GM23248 (cell line): Measurements from ENCODE around the gene SLC34A1. TPM values are rescaled to one million over a fixed set of nuclear protein-coding genes. Genes with fewer than 3 reads are reported as not detected.
"Not testable (repeated sequence)": the region's sequence is repeated elsewhere in the genome, so short reads cannot be mapped to it uniquely, and the experiment has no call there.

Source experiments
- DNase-seq: peaks from one replicate; pipeline ENCODE4 v3.0.0-alpha.2; 2015
- H2AFZ ChIP-seq: fragments of 200-600 bp; sonication (generic); 2 replicates; pipeline ENCODE4 v1.6.1; 2016; ENCODE audit warnings: antibody characterized with exemption
- H3F3A ChIP-seq: fragments of 200-600 bp; sonication (generic); 2 replicates; pipeline ENCODE4 v1.6.1; 2016; ENCODE audit warnings: mild to moderate bottlenecking, antibody characterized with exemption, mixed run types; ENCODE audit not compliant: insufficient read depth
- H3K27ac ChIP-seq: fragments of 200-600 bp; sonication (generic); 2 replicates; pipeline ENCODE4 v1.5.1; 2016; ENCODE audit warnings: mild to moderate bottlenecking
- H3K27me3 ChIP-seq: fragments of 200-600 bp; sonication (generic); replicated peaks from 2 replicates; pipeline ENCODE4 v1.6.1; 2016; ENCODE audit warnings: mild to moderate bottlenecking; ENCODE audit not compliant: insufficient read depth
- H3K36me3 ChIP-seq: fragments of 200-600 bp; sonication (generic); 2 replicates; pipeline ENCODE4 v1.6.1; 2016; ENCODE audit warnings: low read depth, mild to moderate bottlenecking
- H3K4me1 ChIP-seq: fragments of 200-600 bp; sonication (generic); 2 replicates; pipeline ENCODE4 v1.6.1; 2016; ENCODE audit warnings: mild to moderate bottlenecking; ENCODE audit not compliant: insufficient read depth
- H3K4me2 ChIP-seq: fragments of 200-600 bp; sonication (generic); one replicate; pipeline ENCODE4 v1.6.1; 2016; ENCODE audit warnings: mild to moderate bottlenecking; ENCODE audit not compliant: unreplicated experiment
- H3K4me3 ChIP-seq: fragments of 200-600 bp; sonication (generic); 2 replicates; pipeline ENCODE4 v1.5.1; 2016; ENCODE audit warnings: mild to moderate bottlenecking
- H3K79me2 ChIP-seq: fragments of 200-600 bp; sonication (generic); 2 replicates; pipeline ENCODE4 v1.6.1; 2016; ENCODE audit warnings: mild to moderate bottlenecking; ENCODE audit not compliant: insufficient read depth
- H3K9ac ChIP-seq: fragments of 200-600 bp; sonication (generic); 2 replicates; pipeline ENCODE4 v1.6.1; 2016; ENCODE audit warnings: mild to moderate bottlenecking
- H3K9me2 ChIP-seq: fragments of 200-600 bp; sonication (generic); 2 replicates; pipeline ENCODE4 v1.6.1; 2016; ENCODE audit warnings: mixed run types, mild to moderate bottlenecking, moderate library complexity; ENCODE audit not compliant: insufficient read depth
- H3K9me3 ChIP-seq: fragments of 200-600 bp; sonication (generic); one replicate; pipeline ENCODE4 v1.6.1; 2017; ENCODE audit warnings: low read depth
- H4K20me1 ChIP-seq: fragments of 200-600 bp; sonication (generic); 2 replicates; pipeline ENCODE4 v1.6.0; 2016; ENCODE audit not compliant: insufficient read depth
- EZH2 ChIP-seq: fragments of 200-600 bp; sonication (generic); IDR thresholded peaks from 2 replicates; pipeline ENCODE4 v1.6.1; 2018; ENCODE audit warnings: antibody characterized with exemption, mild to moderate bottlenecking; ENCODE audit not compliant: insufficient read depth, poor library complexity, severe bottlenecking
- EZH2phosphoT487 ChIP-seq: fragments of 200-600 bp; sonication (generic); IDR thresholded peaks from 2 replicates; pipeline ENCODE4 v1.6.1; 2018; ENCODE audit warnings: antibody characterized with exemption, moderate library complexity, mild to moderate bottlenecking, low read depth; ENCODE audit not compliant: insufficient read depth
- WGBS, 2 experiments: methylation state at CpG; one replicate each; pipeline ENCODE4 v1.1.6; 2015 to 2017; ENCODE audit warnings: low lambda C conversion rate in 2 of 2, low coverage in 1 of 2; ENCODE audit errors: missing lambda C conversion rate in 2 of 2; 5-methylcytosine and 5-hydroxymethylcytosine counted together
- in situ Hi-C: fragments of 300-500 bp; cut with MboI; formaldehyde crosslinking; loops from 2 replicates; pipeline ENCODE4 v1.15.0; 2020
- polyA plus RNA-seq: library from polyadenylated mRNA; unstranded; fragments of >200 nt; fragmentation: Nextera tagmentation; extraction: Ambion mirVana; gene quantifications from 2 replicates; pipeline ENCODE4 v1.2.1, GENCODE V29; 2016
- total RNA-seq: library from RNA; depleted of rRNA; stranded (reverse); fragments of >200 nt; shearing (Covaris generic); gene quantifications from 2 replicates; pipeline ENCODE4 v1.2.3, GENCODE V29; 2014

SLC34A1 gene
- total and polyA plus RNA-seq, 2 experiments from 2014 or later: not detected

- no peaks in the 10 kb centered on the region; the same call in 1 of the 2 replicates for H3K27me3 ChIP-seq
- H3K36me3 ChIP-seq: no peaks in the 10 kb centered on the region
- H3K79me2 ChIP-seq: no peaks in the 10 kb centered on the region
- H3K9me2 ChIP-seq: no peaks in the 10 kb centered on the region
- H3F3A ChIP-seq: no peaks in the 10 kb centered on the region
- TF ChIP-seq EZH2 (no peak), EZH2phosphoT487 (no peak)
- WGBS, 2 experiments: 58 to 60% methylated on average over 3 of the region's 3 CpGs
- no peak overlapping the region for H3K4me2 ChIP-seq
- H3K27ac ChIP-seq: no peak overlapping the region
- no peaks in the 10 kb centered on the region for H3K9me3 ChIP-seq
- H4K20me1 ChIP-seq: no peaks in the 10 kb centered on the region
- no peak overlapping the region for H2AFZ ChIP-seq
- no peak overlapping the region for H3K4me3 ChIP-seq
- H3K9ac ChIP-seq: no peak overlapping the region
- in situ Hi-C loops: no loop called here
- H3K4me1 ChIP-seq: no peaks in the 10 kb centered on the region
- DNase-seq: no peak
Measured at GRCh38 chr5:177414481-177414880, 30.2 kb downstream of the SLC34A1 start.

- H3K79me2 ChIP-seq, H2AFZ ChIP-seq, H3K9me2 ChIP-seq, H3K4me3 ChIP-seq, H3K36me3 ChIP-seq, H4K20me1 ChIP-seq, H3K27me3 ChIP-seq, H3K9me3 ChIP-seq, H3K9ac ChIP-seq, H3K4me2 ChIP-seq, H3K4me1 ChIP-seq, DNase-seq, H3F3A ChIP-seq, in situ Hi-C loops, H3K27ac ChIP-seq: not testable (repeated sequence)
- WGBS, 2 experiments: 78% methylated on average over 5 to 6 of the region's 6 CpGs
Measured at GRCh38 chr5:177417081-177417480, 32.8 kb downstream of the SLC34A1 start.

- H3K79me2 ChIP-seq: no peaks in the 10 kb centered on the region
- H3K4me3 ChIP-seq: no peak overlapping the region
- DNase-seq: peak; percentile 46
- WGBS, 2 experiments: 96 to 97% methylated on average over 3 of the region's 3 CpGs
- in situ Hi-C loops: no loop called here
- no peaks in the 10 kb centered on the region for H3K27me3 ChIP-seq
- H2AFZ ChIP-seq: no peak overlapping the region
- no peaks in the 10 kb centered on the region for H3K9me2 ChIP-seq
- no peaks in the 10 kb centered on the region for H4K20me1 ChIP-seq
- no peaks in the 10 kb centered on the region for H3K9me3 ChIP-seq
- no peaks in the 10 kb centered on the region for H3K36me3 ChIP-seq
- no peak overlapping the region for H3K9ac ChIP-seq
- no peaks in the 10 kb centered on the region for H3F3A ChIP-seq
- no peak overlapping the region for H3K27ac ChIP-seq
- no peaks in the 10 kb centered on the region for H3K4me1 ChIP-seq
- no peak overlapping the region for H3K4me2 ChIP-seq
- TF ChIP-seq EZH2: no peak
- no peak for TF ChIP-seq EZH2phosphoT487
Measured at GRCh38 chr5:177419046-177419445, 34.8 kb downstream of the SLC34A1 start.

- H3K36me3 ChIP-seq, in situ Hi-C loops, H3K9me2 ChIP-seq, H3K4me1 ChIP-seq, H2AFZ ChIP-seq, H4K20me1 ChIP-seq, H3F3A ChIP-seq, DNase-seq, H3K9me3 ChIP-seq, H3K27ac ChIP-seq, H3K4me3 ChIP-seq, H3K9ac ChIP-seq, H3K4me2 ChIP-seq, H3K27me3 ChIP-seq, H3K79me2 ChIP-seq: not testable (repeated sequence)
- WGBS, 2 experiments: 70 to 73% methylated on average over 7 of the region's 7 CpGs
Measured at GRCh38 chr5:177420472-177420871, 36.2 kb downstream of the SLC34A1 start.

GRCh38 chr5:177421062-177421798 lies 37.0 kb downstream of the SLC34A1 start:
- no peak for TF ChIP-seq EZH2
- TF ChIP-seq EZH2phosphoT487: no peak
- no peaks in the 10 kb centered on the region for H3F3A ChIP-seq
- H3K27ac ChIP-seq: no peak overlapping the region
- no peak overlapping the region for H3K4me2 ChIP-seq
- H2AFZ ChIP-seq: no peak overlapping the region
- in situ Hi-C loops: no loop called here
- H3K27me3 ChIP-seq: no peaks in the 10 kb centered on the region
- H3K79me2 ChIP-seq: no peaks in the 10 kb centered on the region
- peak; percentile 51 for DNase-seq
- no peaks in the 10 kb centered on the region for H3K36me3 ChIP-seq
- 65 to 69% methylated on average over 6 of the region's 6 CpGs for WGBS, 2 experiments
- no peaks in the 10 kb centered on the region for H3K9me3 ChIP-seq
- H3K9me2 ChIP-seq: no peaks in the 10 kb centered on the region
- no peaks in the 10 kb centered on the region; the same call in 1 of the 2 replicates for H3K4me1 ChIP-seq
- no peak overlapping the region for H3K9ac ChIP-seq
- no peaks in the 10 kb centered on the region for H4K20me1 ChIP-seq
- no peak overlapping the region for H3K4me3 ChIP-seq
